Measurements from ENCODE around the gene ZFP90.

ZFP90 gene

GRCh38 chr16:68592466-68593337 lies 53.6 kb downstream of the ZFP90 start:
- DNase-seq: no peak

- no peak for DNase-seq
Observed at GRCh38 chr16:68596266-68596665, 57.2 kb downstream of the ZFP90 start.

GRCh38 chr16:68599586-68599985 lies 60.5 kb downstream of the ZFP90 start:
- no peak for DNase-seq

GRCh38 chr16:68605746-68606145 lies 66.7 kb downstream of the ZFP90 start:
- no peak for DNase-seq

GRCh38 chr16:68607443-68607842 lies 68.4 kb downstream of the ZFP90 start:
- DNase-seq: no peak

GRCh38 chr16:68608330-68608729 lies 69.2 kb downstream of the ZFP90 start:
- DNase-seq: no peak

- no peak for DNase-seq
Observed at GRCh38 chr16:68612996-68613395, 73.9 kb downstream of the ZFP90 start.

GRCh38 chr16:68617734-68618133 lies 78.6 kb downstream of the ZFP90 start:
- DNase-seq: no peak

Data from NCI-H82 (cell line).